A549 treated with AZD9567 at 1 μM for 4 hours (cell line): ENCODE data around the gene SUSD6. TPM values are rescaled to one million over a fixed set of nuclear protein-coding genes. Genes with fewer than 3 reads are reported as not detected.

ENCODE experiments used
- total RNA-seq: library from RNA; stranded (reverse); fragments of 200-300 nt; extraction: Qiagen RNA extraction; gene quantifications from 5 replicates; pipeline ENCODE4 v1.2.3, GENCODE V29; 2022; ENCODE audit not compliant: insufficient read depth

SUSD6 gene, protein sequence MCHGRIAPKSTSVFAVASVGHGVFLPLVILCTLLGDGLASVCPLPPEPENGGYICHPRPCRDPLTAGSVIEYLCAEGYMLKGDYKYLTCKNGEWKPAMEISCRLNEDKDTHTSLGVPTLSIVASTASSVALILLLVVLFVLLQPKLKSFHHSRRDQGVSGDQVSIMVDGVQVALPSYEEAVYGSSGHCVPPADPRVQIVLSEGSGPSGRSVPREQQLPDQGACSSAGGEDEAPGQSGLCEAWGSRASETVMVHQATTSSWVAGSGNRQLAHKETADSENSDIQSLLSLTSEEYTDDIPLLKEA
- 6.4 to 7.9 TPM (median 7.4 TPM) in 5 replicates for total RNA-seq

DNA sequence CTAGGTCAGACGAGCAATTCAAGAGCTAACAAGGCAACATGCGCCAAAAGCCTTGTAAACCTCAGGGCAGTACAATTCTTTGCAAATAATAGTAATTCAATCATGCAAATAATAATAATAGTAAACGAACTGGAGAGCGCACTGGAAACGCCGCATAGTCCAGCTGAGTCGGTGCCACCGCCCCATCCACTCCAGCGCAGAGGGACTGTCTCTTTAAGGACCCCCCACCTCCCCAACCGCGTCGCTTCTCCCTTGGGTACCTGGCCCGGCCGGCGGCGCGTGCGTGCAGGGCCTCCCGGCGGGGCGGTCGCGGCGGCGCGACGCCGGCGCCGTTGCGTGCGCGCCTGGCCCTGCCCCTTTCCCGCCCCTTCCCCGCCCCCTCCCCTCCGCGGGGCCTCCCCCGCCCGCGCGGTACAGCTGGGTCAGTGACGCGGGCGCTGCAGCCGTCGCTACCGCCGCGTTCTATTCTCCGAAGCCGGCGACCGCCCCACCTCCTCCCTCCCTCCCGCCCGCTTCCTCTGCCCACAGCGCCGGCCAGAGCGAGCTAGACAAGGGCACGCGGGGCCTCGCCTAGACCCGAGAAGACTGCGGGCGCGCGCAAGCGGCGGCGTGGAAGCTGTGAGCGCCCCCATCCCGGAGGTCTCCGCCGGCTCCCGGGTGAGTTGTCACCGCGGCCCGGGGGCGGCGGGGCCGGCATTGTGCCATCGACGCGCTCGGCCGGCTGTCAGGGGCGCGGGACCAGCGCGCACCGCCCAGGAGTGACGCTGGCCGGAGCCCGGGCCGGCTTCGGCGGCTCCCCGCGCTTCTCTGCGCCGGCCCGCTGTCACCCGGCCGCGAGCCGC is at the start of gene SUSD6:
TSS of gene SUSD6 (plus strand) at position 425 of the 842 bp plus-strand sequence. CDS start 46,997 bp downstream, outside the sequence.

DNA sequence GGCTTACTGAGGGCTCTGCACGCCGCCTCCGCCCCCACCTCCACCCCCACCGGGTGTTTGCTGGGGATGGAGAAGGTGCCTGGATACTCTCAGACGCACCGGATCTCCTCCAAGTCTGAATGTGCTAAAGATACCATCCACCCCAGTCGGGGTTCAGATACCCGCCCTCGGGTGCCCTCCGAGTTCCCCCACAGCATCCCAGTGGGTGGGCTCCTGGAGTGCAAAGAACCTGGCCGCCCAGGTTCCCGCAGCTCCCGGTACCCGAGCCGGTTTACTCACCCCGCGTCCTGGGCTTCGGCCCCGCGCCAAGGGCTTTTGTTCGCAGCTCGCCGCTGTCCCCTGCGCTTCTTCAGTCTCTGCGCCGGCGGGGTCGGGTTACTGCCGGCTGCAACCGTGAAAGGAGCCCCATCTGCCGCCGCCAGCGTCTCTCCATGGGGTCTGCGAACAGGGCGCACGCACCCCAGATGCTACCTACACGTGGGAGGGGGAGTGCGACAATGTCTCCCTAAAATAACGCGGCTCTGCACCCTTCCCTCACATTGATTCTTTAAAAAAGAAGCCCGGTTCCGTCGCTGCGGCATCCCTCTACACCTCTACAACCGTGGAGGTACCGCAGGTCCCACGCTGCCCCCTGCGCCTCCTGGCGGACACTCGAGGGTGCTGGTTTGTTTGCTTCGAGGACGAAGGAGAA is 37.0 kb upstream of the SUSD6 start, which contains the start of gene CCDC177:
TSS of gene CCDC177 (minus strand) at position 609 of the 691 bp plus-strand sequence. CDS start 1,249 bp downstream, outside the sequence.

Other genes starting within 250 kb of the SUSD6 start
- 317 to 361 TPM (median 332 TPM) in 5 replicates for gene ERH, start 213.3 kb upstream of the SUSD6 start, total RNA-seq
- gene SLC39A9, start 212.9 kb upstream of the SUSD6 start, total RNA-seq = 38.1 to 42.5 TPM (median 39.0 TPM) in 5 replicates
- gene PLEKHD1, start 126.9 kb upstream of the SUSD6 start, total RNA-seq = 0.02 to 0.06 TPM (median 0.03 TPM) in 4 of 5 replicates, not detected in the other
- 0.01 TPM in 1 of 5 replicates, not detected in the others for gene CCDC177, start 36.7 kb upstream of the SUSD6 start, total RNA-seq
- gene SRSF5, start 155.5 kb downstream of the SUSD6 start, total RNA-seq = 226 to 346 TPM (median 256 TPM) in 5 replicates
- gene SLC10A1, start 185.6 kb downstream of the SUSD6 start, total RNA-seq = not detected in 5 replicates